Transverse colon (tissue), 4 donors: ENCODE measurements around the gene CNTNAP2.

ENCODE experiments used
- EP300 ChIP-seq: sonication (generic); formaldehyde crosslinking; IDR thresholded peaks from one replicate; pipeline ENCODE4 v1.6.1; 2017; ENCODE audit warnings: antibody characterized with exemption, low read depth
- POLR2A ChIP-seq: fragments of 450-650 bp; IDR thresholded peaks from one replicate; pipeline ENCODE4 v1.6.1; 2016; ENCODE audit warnings: antibody characterized with exemption, mild to moderate bottlenecking, moderate library complexity
- POLR2AphosphoS5 ChIP-seq, 3 donors: sonication (generic); formaldehyde crosslinking; IDR thresholded peaks; one replicate each; pipeline ENCODE4 v1.6.1; 2016; ENCODE audit warnings: antibody characterized with exemption in 3 of 3
- TF ChIP-seq, protein P1 (sequence below), 5 experiments: fragments of 200-600 bp in 3 of 5; fragments of 450-650 bp in 2 of 5; sonication (generic) in 3 of 5; IDR thresholded peaks; 1 replicate in 2 of 5; 2 replicates in 3 of 5; pipeline ENCODE4 v1.5.1; 2016 to 2017; ENCODE audit warnings: antibody characterized with exemption in 5 of 5, inconsistent platforms in 3 of 5, mild to moderate bottlenecking in 2 of 5, moderate library complexity in 1 of 5

- TF ChIP-seq, protein P1, sequence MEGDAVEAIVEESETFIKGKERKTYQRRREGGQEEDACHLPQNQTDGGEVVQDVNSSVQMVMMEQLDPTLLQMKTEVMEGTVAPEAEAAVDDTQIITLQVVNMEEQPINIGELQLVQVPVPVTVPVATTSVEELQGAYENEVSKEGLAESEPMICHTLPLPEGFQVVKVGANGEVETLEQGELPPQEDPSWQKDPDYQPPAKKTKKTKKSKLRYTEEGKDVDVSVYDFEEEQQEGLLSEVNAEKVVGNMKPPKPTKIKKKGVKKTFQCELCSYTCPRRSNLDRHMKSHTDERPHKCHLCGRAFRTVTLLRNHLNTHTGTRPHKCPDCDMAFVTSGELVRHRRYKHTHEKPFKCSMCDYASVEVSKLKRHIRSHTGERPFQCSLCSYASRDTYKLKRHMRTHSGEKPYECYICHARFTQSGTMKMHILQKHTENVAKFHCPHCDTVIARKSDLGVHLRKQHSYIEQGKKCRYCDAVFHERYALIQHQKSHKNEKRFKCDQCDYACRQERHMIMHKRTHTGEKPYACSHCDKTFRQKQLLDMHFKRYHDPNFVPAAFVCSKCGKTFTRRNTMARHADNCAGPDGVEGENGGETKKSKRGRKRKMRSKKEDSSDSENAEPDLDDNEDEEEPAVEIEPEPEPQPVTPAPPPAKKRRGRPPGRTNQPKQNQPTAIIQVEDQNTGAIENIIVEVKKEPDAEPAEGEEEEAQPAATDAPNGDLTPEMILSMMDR (IDR thresholded peaks at IDR 0.05), result no peak
- no peak for TF ChIP-seq POLR2AphosphoS5 (IDR thresholded peaks at IDR 0.05)
- no peak for TF ChIP-seq POLR2A
- TF ChIP-seq EP300, result no peak
These were observed 60.3 kb downstream of the CNTNAP2 start for GRCh38 chr7:146176860-146177259.
